Testis (tissue), 3 donors: ENCODE data around the gene GOLGA8K. TPM values are rescaled to one million over a fixed set of nuclear protein-coding genes. Genes with fewer than 3 reads are reported as not detected.
"Not testable (repeated sequence)": the region's sequence is repeated elsewhere in the genome, so short reads cannot be mapped to it uniquely, and the experiment has no call there.

Source experiments
- DNase-seq: peaks from one replicate; pipeline ENCODE4 v3.0.0-alpha.2; 2019
- H3K27ac ChIP-seq, 2 donors: fragments of 200-600 bp; sonication (generic); one replicate each; pipeline ENCODE4 v1.5.1; 2019
- H3K27me3 ChIP-seq: fragments of 200-600 bp; sonication (generic); one replicate; pipeline ENCODE4 v1.5.1; 2019
- H3K36me3 ChIP-seq: fragments of 200-600 bp; sonication (generic); one replicate; pipeline ENCODE4 v1.5.1; 2017; ENCODE audit warnings: low read depth; ENCODE audit errors: missing control alignments
- H3K4me1 ChIP-seq: fragments of 200-600 bp; sonication (generic); one replicate; pipeline ENCODE4 v1.5.1; 2019
- H3K4me3 ChIP-seq, 2 donors: fragments of 200-600 bp; sonication (generic); one replicate each; pipeline ENCODE4 v1.5.1; 2017 to 2019
- H3K9me3 ChIP-seq: fragments of 200-600 bp; sonication (generic); one replicate; pipeline ENCODE4 v1.5.1; 2017
- WGBS, 2 donors: methylation state at CpG; one replicate each; pipeline ENCODE4 v1.1.5; 2018; 5-methylcytosine and 5-hydroxymethylcytosine counted together
- intact Hi-C: fragments of 100-400 bp; cut with DNase I; formaldehyde crosslinking; loops from one replicate; pipeline ENCODE4 v1.15.1; 2023; ENCODE audit warnings: low total_unique reads
- polyA plus RNA-seq: library from polyadenylated mRNA; stranded (reverse); fragments of 350-450 nt; fragmentation: Illumina TruSeq; extraction: RNeasy Lipid Tissue Mini Kit (QIAGEN cat#74804); gene quantifications from one replicate; pipeline ENCODE4 v1.2.3, GENCODE V29; 2014; ENCODE audit warnings: low read depth, low replicate concordance; ENCODE audit not compliant: insufficient read depth
- small RNA-seq, 2 donors: library from RNA; depleted of rRNA; stranded (forward); fragments of <200 nt; gene quantifications; one replicate each; pipeline ENCODE3, GENCODE V24; 2016
- total RNA-seq, 2 donors: library from RNA; depleted of rRNA; stranded (reverse); fragments of >200 nt; gene quantifications; one replicate each; pipeline ENCODE4 v1.2.3, GENCODE V29; 2016

The GOLGA8K gene
- total and polyA plus RNA-seq, 3 donors from 2014 or later, result 8.2 to 25.8 (median 10.5) TPM

- not testable (repeated sequence) for H3K4me1 ChIP-seq
These were observed 52.4 kb downstream of the GOLGA8K start for GRCh38 chr15:32350563-32351220.

DNA sequence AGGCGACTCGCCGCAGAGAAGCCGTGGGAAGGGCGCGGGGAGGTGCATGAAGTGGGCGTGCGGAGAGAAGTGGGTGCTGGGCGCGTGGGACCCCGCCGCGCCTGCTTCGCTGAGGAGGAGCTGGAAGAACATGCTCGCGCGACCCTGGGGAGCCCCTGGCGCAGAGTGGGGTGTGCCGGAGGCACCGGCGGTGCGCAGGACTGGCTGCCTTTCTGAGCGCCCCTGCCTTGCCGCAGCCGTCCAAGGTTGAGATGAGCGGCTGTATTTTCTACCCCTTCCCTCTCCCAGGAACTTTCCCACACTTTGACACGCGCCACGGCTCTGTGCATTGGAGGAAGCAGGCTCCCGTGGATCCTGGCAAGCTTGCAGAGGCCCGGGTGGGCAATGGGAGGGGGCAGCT lies 56.1 kb downstream of the GOLGA8K start:
- H3K27ac ChIP-seq, H3K36me3 ChIP-seq, H3K4me1 ChIP-seq, DNase-seq, H3K27me3 ChIP-seq, H3K9me3 ChIP-seq, intact Hi-C loops, H3K4me3 ChIP-seq: not testable (repeated sequence)
- WGBS, 2 donors, result no CpG with 5 or more reads among the region's 31 CpGs

More at GRCh38 chr15:32350563-32351220, 52.4 kb downstream of the GOLGA8K start:
- H3K36me3 ChIP-seq, DNase-seq, H3K9me3 ChIP-seq, H3K27ac ChIP-seq, H3K27me3 ChIP-seq, H3K4me3 ChIP-seq, intact Hi-C loops: not testable (repeated sequence)
- WGBS, 2 donors, result 100% methylated on average over 2 of the region's 4 CpGs

GRCh38 chr15:32345978-32346547 lies 57.0 kb downstream of the GOLGA8K start:
- no CpG with 5 or more reads among the region's 46 CpGs for WGBS, 2 donors

GRCh38 chr15:32343921-32344320 lies 59.2 kb downstream of the GOLGA8K start:
- intact Hi-C loops, H3K4me1 ChIP-seq, H3K27ac ChIP-seq, H3K9me3 ChIP-seq, DNase-seq, H3K27me3 ChIP-seq, H3K4me3 ChIP-seq, H3K36me3 ChIP-seq: not testable (repeated sequence)
- 50 to 51% methylated on average over 1 to 2 of the region's 3 CpGs for WGBS, 2 donors

More at GRCh38 chr15:32345978-32346547, 57.0 kb downstream of the GOLGA8K start:
- intact Hi-C loops, DNase-seq, H3K4me1 ChIP-seq, H3K27ac ChIP-seq, H3K9me3 ChIP-seq, H3K36me3 ChIP-seq, H3K4me3 ChIP-seq, H3K27me3 ChIP-seq: not testable (repeated sequence)

Small RNAs within 50 kb of the gene (small RNA-seq; reads per million reads assigned to genes)
- gene RF00096 (0 reads per million in 2 donors), gene RN7SL185P (0 reads per million in 2 donors), gene RN7SL539P (0 reads per million in 2 donors)

Other genes with a start within 250 kb of the GOLGA8K start
- gene GOLGA8O, start 52.3 kb upstream of the GOLGA8K start, total RNA-seq, result 10 to 100 TPM in 1 of 2 donors, 1 to 10 TPM in 1; 5.8 to 13.5 TPM
- 7.0 TPM for gene GOLGA8O, start 52.3 kb upstream of the GOLGA8K start, polyA plus RNA-seq
- gene GOLGA8N, start 190.2 kb upstream of the GOLGA8K start, total RNA-seq, result 10 to 100 TPM; 26.0 to 61.0 TPM
- gene GOLGA8N, start 190.2 kb upstream of the GOLGA8K start, polyA plus RNA-seq, result 35.3 TPM
- 10 to 100 TPM in 1 of 2 donors, 1 to 10 TPM in 1; 9.8 to 12.6 TPM for gene ARHGAP11A, start 212.2 kb upstream of the GOLGA8K start, total RNA-seq
- gene ARHGAP11A, start 212.2 kb upstream of the GOLGA8K start, polyA plus RNA-seq, result 14.8 TPM
- 10 to 100 TPM; 10.6 to 10.9 TPM for gene SCG5, start 238.4 kb upstream of the GOLGA8K start, total RNA-seq
- gene SCG5, start 238.4 kb upstream of the GOLGA8K start, polyA plus RNA-seq, result 38.3 TPM